K562 (cell line): ENCODE results near the gene MMP17. TPM values are rescaled to one million over a fixed set of nuclear protein-coding genes. Genes with fewer than 3 reads are reported as not detected.

Source experiments
- ATAC-seq: fragments of 200-7000 bp; cut with Tn5 transposase; 3 replicates; pipeline ENCODE4 v1.9.1; 2020; ENCODE audit warnings: moderate library complexity
- BruUV-seq: library from RNA; stranded (reverse); fragments of 400-500 nt; replicated peaks from 2 replicates; lab custom pipeline; 2021; lab: Mats Ljungman, UMichigan
- CTCF ChIA-PET: fragments of 300-600 bp; formaldehyde crosslinking; extraction: SDS; loops from one replicate; lab custom pipeline; 2021; ENCODE audit warnings: low intra/inter-chr PET ratio; lab: Yijun Ruan, JAX
- POLR2A ChIA-PET: fragments of 300-600, 350-650 bp; sonication (Branson Sonifier 250); formaldehyde crosslinking; extraction: SDS; loops from one replicate; lab custom pipeline; 2021; ENCODE audit warnings: antibody characterized with exemption, inconsistent platforms; lab: Yijun Ruan, JAX
- DNase-seq, 4 experiments: peaks; one replicate each; pipeline versions ENCODE4 v3.0.0 to v3.0.0-alpha.2; 2011 to 2018; ENCODE audit warnings: low spot score in 3 of 4, mixed read lengths in 3 of 4; ENCODE audit errors: extremely low read depth in 1 of 4
- FAIRE-seq: peaks from 2 replicates; lab custom pipeline; 2011; peaks lifted over from hg19 to GRCh38; lab: Jason Lieb, UNC
- H2AFZ ChIP-seq: 2 replicates; pipeline ENCODE4 v1.6.0; 2011; ENCODE audit warnings: low read depth, low read length, control low read depth, inconsistent platforms
- H3K27ac ChIP-seq: fragments of 200-600 bp; 3 replicates; pipeline ENCODE4 v1.8.0; 2011; ENCODE audit warnings: low read depth, mild to moderate bottlenecking, control low read depth, inconsistent platforms, low read length, moderate library complexity, mixed read lengths; ENCODE audit errors: extremely low read depth
- H3K27me3 ChIP-seq, 2 experiments: fragments of 300-600 bp in 1 of 2; 2 replicates in 1 of 2; 3 replicates in 1 of 2; pipeline versions ENCODE4 v1.6.0 to v1.8.0; 2011; ENCODE audit warnings: inconsistent platforms in 2 of 2, low read length in 2 of 2, mild to moderate bottlenecking in 1 of 2, mixed read lengths in 1 of 2, moderate library complexity in 1 of 2; ENCODE audit not compliant: control insufficient read depth in 2 of 2, insufficient read depth in 2 of 2
- H3K36me3 ChIP-seq: fragments of 300-600 bp; 3 replicates; pipeline ENCODE4 v1.8.0; 2011; ENCODE audit warnings: mild to moderate bottlenecking, low read length, inconsistent platforms; ENCODE audit not compliant: control insufficient read depth, insufficient read depth
- H3K4me1 ChIP-seq, 2 experiments: fragments of 200-600 bp in 1 of 2; replicated peaks in 1 of 2; 2 replicates in 1 of 2; 3 replicates in 1 of 2; pipeline versions ENCODE4 v1.5.1 to v1.8.0; 2011; ENCODE audit warnings: inconsistent platforms in 2 of 2, low read length in 2 of 2, mild to moderate bottlenecking in 1 of 2, mixed read lengths in 1 of 2, moderate library complexity in 1 of 2; ENCODE audit not compliant: control insufficient read depth in 2 of 2, insufficient read depth in 2 of 2
- H3K4me2 ChIP-seq: 2 replicates; pipeline ENCODE4 v1.6.1; 2011; ENCODE audit warnings: low read length, control low read depth, inconsistent platforms, mixed read lengths; ENCODE audit not compliant: insufficient read depth
- H3K4me3 ChIP-seq: fragments of 200-600 bp; sonication (generic), shearing (Covaris generic); 2 replicates; pipeline ENCODE4 v1.5.1; 2016; ENCODE audit warnings: control low read depth, inconsistent platforms
- H3K79me2 ChIP-seq: fragments of 200-600 bp; 3 replicates; pipeline ENCODE4 v1.8.0; 2011; ENCODE audit warnings: low read length, inconsistent platforms; ENCODE audit not compliant: control insufficient read depth, insufficient read depth
- H3K9ac ChIP-seq, 2 experiments: 2 replicates each; pipeline versions ENCODE4 v1.6.0 to v1.6.1; 2011; ENCODE audit warnings: low read depth in 2 of 2, low read length in 2 of 2, control low read depth in 1 of 2, inconsistent platforms in 1 of 2, mild to moderate bottlenecking in 1 of 2, mixed read lengths in 1 of 2; ENCODE audit not compliant: insufficient read depth in 1 of 2
- H3K9me1 ChIP-seq: one replicate; pipeline ENCODE4 v1.6.0; 2011; ENCODE audit warnings: inconsistent platforms, mild to moderate bottlenecking, low read length, moderate library complexity; ENCODE audit not compliant: control insufficient read depth, insufficient read depth
- H3K9me3 ChIP-seq: replicated peaks from 2 replicates; pipeline ENCODE4 v1.5.1; 2011; ENCODE audit warnings: low read depth, low read length, inconsistent platforms; ENCODE audit not compliant: control insufficient read depth, insufficient read depth
- H4K20me1 ChIP-seq: replicated peaks from 2 replicates; pipeline ENCODE4 v1.6.1; 2011; ENCODE audit warnings: low read length, inconsistent platforms, mixed read lengths; ENCODE audit not compliant: control insufficient read depth, insufficient read depth
- E2F5 ChIP-seq: sonication (generic); formaldehyde crosslinking; IDR thresholded peaks from 2 replicates; pipeline ENCODE4 v1.8.0; 2022; ENCODE audit warnings: mild to moderate bottlenecking, missing genetic modification reagents
- HOXB6 ChIP-seq: fragments of 250-450 bp; sonication (Bioruptor Pico); IDR thresholded peaks from 2 replicates; pipeline ENCODE4 v1.5.1; 2022; ENCODE audit warnings: mild to moderate bottlenecking, borderline replicate concordance
- KLF6 ChIP-seq: fragments of 250-450 bp; sonication (Bioruptor Pico); IDR thresholded peaks from 2 replicates; pipeline ENCODE4 v1.4.0; 2020; ENCODE audit warnings: mild to moderate bottlenecking, moderate library complexity, borderline replicate concordance
- POLR2AphosphoS2 ChIP-seq: IDR thresholded peaks from 2 replicates; pipeline ENCODE4 v1.6.1; 2012; ENCODE audit warnings: low read length, improper control_type of control experiment
- TCF15 ChIP-seq: fragments of 250-450 bp; sonication (Bioruptor Pico); IDR thresholded peaks from 2 replicates; pipeline ENCODE4 v1.8.0; 2022; ENCODE audit warnings: moderate library complexity, mild to moderate bottlenecking, inconsistent platforms
- ZBTB2 ChIP-seq: fragments of 450-650 bp; IDR thresholded peaks from 2 replicates; pipeline ENCODE4 v1.6.1; 2016; ENCODE audit warnings: antibody characterized with exemption
- WGBS: fragments of 100-300 bp; shearing (Covaris generic); methylation state at CpG from one replicate; pipeline ENCODE4 v1.1.6; 2016; ENCODE audit warnings: low coverage, mixed read lengths; ENCODE audit not compliant: insufficient coverage; ENCODE audit errors: missing lambda C conversion rate; 5-methylcytosine and 5-hydroxymethylcytosine counted together
- in situ Hi-C: fragments of 300-500 bp; cut with MboI; formaldehyde crosslinking; loops from 4 replicates; pipeline ENCODE4 v1.15.0; 2018; ENCODE audit warnings: inconsistent platforms, mixed read lengths
- intact Hi-C: fragments of 100-400 bp; cut with micrococcal nuclease; formaldehyde crosslinking; loops from 2 replicates; pipeline ENCODE4 v1.14.2; 2022
- polyA plus RNA-seq, 8 experiments: library from polyadenylated mRNA; depleted of rRNA in 4 of 8; stranded (reverse) in 5 of 8; unstranded in 3 of 8; fragments of >200 nt; fragmentation: Nextera tagmentation in 2 of 8; fragmentation: Illumina TruSeq in 1 of 8; extraction: Ambion mirVana in 2 of 8; extraction: Trizol in 1 of 8; gene quantifications; 2 replicates each; pipeline versions ENCODE4 v1.2.1 to v1.2.3, GENCODE V29; 2011 to 2014; ENCODE audit warnings: inconsistent platforms in 1 of 8, missing spikeins in 1 of 8
- total RNA-seq, 7 experiments: library from RNA; depleted of rRNA in 6 of 7; stranded (reverse); fragments of >200 nt in 6 of 7; fragmentation: Illumina TruSeq in 2 of 7; extraction: Trizol in 2 of 7; gene quantifications; 2 replicates each; pipeline versions ENCODE4 v1.2.1 to v1.2.3, GENCODE V29; 2011 to 2021; ENCODE audit warnings: low replicate concordance in 1 of 7

MMP17 gene
- total and polyA plus RNA-seq, 9 of the 15 experiments (the other 6 are each of a cell fraction or from before 2014, with no cell fraction given): 1.1 to 21.2 (median 17.1) TPM; not detected in 2

- TF ChIP-seq KLF6 (CRISPR knock-in tag) (no peak), E2F5 (CRISPR knock-in tag) (no peak), TCF15 (CRISPR knock-in tag) (no peak), ZBTB2 (no peak)
- TF ChIP-seq, all 486 proteins: peak for 0
Observed at GRCh38 chr12:131794061-131794460, 34.1 kb upstream of the MMP17 start (continued).

- H3K4me1 ChIP-seq: no peaks in the 10 kb centered on the region
- intact Hi-C loops (no loop called here), in situ Hi-C loops (no loop called here)
- no peak overlapping the region for H3K27ac ChIP-seq
- peaks cover 84% of the 10 kb centered on the region for H3K36me3 ChIP-seq
- no peaks in the 10 kb centered on the region for H3K27me3 ChIP-seq
- no peak overlapping the region for H2AFZ ChIP-seq
- no peaks in the 10 kb centered on the region for H3K9me3 ChIP-seq
- H4K20me1 ChIP-seq: 0 out of 2 replicates have a peak, but pooled peaks cover 4% of the 10 kb centered on the region
- no peak overlapping the region for H3K4me3 ChIP-seq
- DNase-seq (no peak), FAIRE-seq (no peak), ATAC-seq (no peak)
- no peaks in the 10 kb centered on the region for H3K79me2 ChIP-seq
- no peak overlapping the region; a peak in 1 of 4 replicates for H3K9ac ChIP-seq
- no peak overlapping the region for H3K4me2 ChIP-seq
- WGBS: 76% methylated on average over 10 of the region's 10 CpGs
- no TSS peak for BruUV-seq
- TF ChIP-seq HOXB6 (CRISPR knock-in tag) (no peak), POLR2AphosphoS2 (0 out of 2 replicates have a peak, but pooled peaks have one; percentile 17)
- POLR2A ChIA-PET: interaction anchor here (1.9 kb wide), 1 partner anchor 13 kb away, joined by 4 read pairs; no protein-coding TSS in a partner anchor
- H3K9me1 ChIP-seq: peaks cover 4% of the 10 kb centered on the region
- CTCF ChIA-PET: no interaction called here
Observed at GRCh38 chr12:131794573-131794972, 33.6 kb upstream of the MMP17 start.
